DND-41 (cell line): ENCODE measurements around the gene WNK2.

Experiments
- ATAC-seq: fragments of 200-7000 bp; cut with Tn5 transposase; 3 replicates; pipeline ENCODE4 v1.9.1; 2021; ENCODE audit warnings: low read depth; ENCODE audit not compliant: insufficient read depth
- DNase-seq: peaks from one replicate; pipeline ENCODE4 v3.0.0-alpha.2; 2020
- H2AFZ ChIP-seq: 2 replicates; pipeline ENCODE4 v1.6.0; 2012; ENCODE audit warnings: low read depth, low read length
- H3K27ac ChIP-seq: 2 replicates; pipeline ENCODE4 v1.5.1; 2012; ENCODE audit warnings: low read length, inconsistent platforms
- H3K27me3 ChIP-seq: fragments of 200-600 bp; sonication (generic); 2 replicates; pipeline ENCODE4 v1.6.0; 2012; ENCODE audit warnings: low read length, mild to moderate bottlenecking, inconsistent platforms; ENCODE audit not compliant: insufficient read depth, poor library complexity
- H3K36me3 ChIP-seq: 2 replicates; pipeline ENCODE4 v1.5.1; 2012; ENCODE audit warnings: low read length, inconsistent platforms; ENCODE audit not compliant: insufficient read depth
- H3K4me1 ChIP-seq: 2 replicates; pipeline ENCODE4 v1.5.1; 2012; ENCODE audit warnings: mild to moderate bottlenecking, low read length; ENCODE audit not compliant: insufficient read depth
- H3K4me2 ChIP-seq: 2 replicates; pipeline ENCODE4 v1.6.0; 2012; ENCODE audit warnings: mild to moderate bottlenecking, moderate library complexity, low read length, inconsistent platforms; ENCODE audit not compliant: insufficient read depth
- H3K4me3 ChIP-seq, 2 experiments: fragments of 200-600 bp in 1 of 2; shearing (Covaris generic) in 1 of 2; 2 replicates each; pipeline ENCODE4 v1.5.1; 2012 to 2016; ENCODE audit warnings: inconsistent platforms in 2 of 2, low read length in 2 of 2, mild to moderate bottlenecking in 2 of 2, low read depth in 1 of 2, moderate library complexity in 1 of 2
- H3K79me2 ChIP-seq: 2 replicates; pipeline ENCODE4 v1.6.0; 2012; ENCODE audit warnings: low read length, inconsistent platforms; ENCODE audit not compliant: insufficient read depth
- H3K9ac ChIP-seq: 2 replicates; pipeline ENCODE4 v1.6.0; 2012; ENCODE audit warnings: low read depth, mild to moderate bottlenecking, inconsistent platforms, low read length, moderate library complexity
- H3K9me3 ChIP-seq: 2 replicates; pipeline ENCODE4 v1.5.1; 2012; ENCODE audit warnings: low read length, moderate library complexity, mild to moderate bottlenecking, inconsistent platforms; ENCODE audit not compliant: insufficient read depth, severe bottlenecking
- H4K20me1 ChIP-seq: 2 replicates; pipeline ENCODE4 v1.6.0; 2012; ENCODE audit warnings: low read length; ENCODE audit not compliant: insufficient read depth
- CTCF ChIP-seq: IDR thresholded peaks from 2 replicates; pipeline ENCODE4 v1.5.1; 2012; ENCODE audit warnings: borderline replicate concordance, low read length, moderate library complexity, mild to moderate bottlenecking; ENCODE audit not compliant: poor library complexity, severe bottlenecking; ENCODE audit errors: extremely low read depth
- EZH2 ChIP-seq: IDR thresholded peaks from 3 replicates; pipeline ENCODE4 v1.6.1; 2012; ENCODE audit warnings: borderline replicate concordance, low read depth, mild to moderate bottlenecking, moderate library complexity, low read length, inconsistent platforms; ENCODE audit not compliant: severe bottlenecking

Gene WNK2

GRCh38 chr9:93159601-93160471, 24.1 kb upstream of the WNK2 start:
- Histone ChIP-seq H3K27me3 (no peaks in the 10 kb centered on the region), H3K9me3 (no peaks in the 10 kb centered on the region), H3K27ac (no peak overlapping the region), H3K9ac (no peak overlapping the region), H3K36me3 (no peaks in the 10 kb centered on the region), H3K4me3 (no peak overlapping the region), H3K4me2 (no peak overlapping the region), H3K79me2 (no peaks in the 10 kb centered on the region), H2AFZ (no peak overlapping the region), H3K4me1 (no peaks in the 10 kb centered on the region), H4K20me1 (no peaks in the 10 kb centered on the region)
- DNase-seq = peak; percentile 63
- peak; percentile 92 for ATAC-seq
- peak; percentile 89 for TF ChIP-seq CTCF
- no peak for TF ChIP-seq EZH2

- H3K27ac ChIP-seq = no peak overlapping the region
- H3K4me1 ChIP-seq = no peaks in the 10 kb centered on the region
- no peaks in the 10 kb centered on the region for H3K9me3 ChIP-seq
- H2AFZ ChIP-seq = no peak overlapping the region
- DNase-seq (no peak), ATAC-seq (no peak)
- H3K36me3 ChIP-seq = no peaks in the 10 kb centered on the region
- H3K27me3 ChIP-seq = no peaks in the 10 kb centered on the region
- H3K79me2 ChIP-seq = no peaks in the 10 kb centered on the region
- TF ChIP-seq CTCF = no peak
- H3K9ac ChIP-seq = no peak overlapping the region
- H3K4me2 ChIP-seq = no peak overlapping the region
- no peaks in the 10 kb centered on the region for H4K20me1 ChIP-seq
- no peak overlapping the region for H3K4me3 ChIP-seq
Observed at GRCh38 chr9:93161786-93162562, 22.0 kb upstream of the WNK2 start.

GRCh38 chr9:93164085-93164484, 19.9 kb upstream of the WNK2 start:
- H3K4me2 ChIP-seq = no peak overlapping the region
- no peak overlapping the region for H3K9ac ChIP-seq
- H3K79me2 ChIP-seq = no peaks in the 10 kb centered on the region
- H4K20me1 ChIP-seq = no peaks in the 10 kb centered on the region
- no peaks in the 10 kb centered on the region for H3K4me1 ChIP-seq
- DNase-seq = no peak
- H3K27me3 ChIP-seq = no peaks in the 10 kb centered on the region
- H3K4me3 ChIP-seq = no peak overlapping the region
- no peak overlapping the region for H3K27ac ChIP-seq
- H3K36me3 ChIP-seq = no peaks in the 10 kb centered on the region
- no peak for TF ChIP-seq CTCF
- TF ChIP-seq EZH2 = no peak
- no peaks in the 10 kb centered on the region for H3K9me3 ChIP-seq
- ATAC-seq = no peak
- no peak overlapping the region for H2AFZ ChIP-seq
